ENCODE results near the gene PDCD10. TPM values are rescaled to one million over a fixed set of nuclear protein-coding genes. Genes with fewer than 3 reads are reported as not detected.

The PDCD10 gene
- total and polyA plus RNA-seq, 12 donors: 12.8 to 46.6 (median 38.1) TPM

DNA sequence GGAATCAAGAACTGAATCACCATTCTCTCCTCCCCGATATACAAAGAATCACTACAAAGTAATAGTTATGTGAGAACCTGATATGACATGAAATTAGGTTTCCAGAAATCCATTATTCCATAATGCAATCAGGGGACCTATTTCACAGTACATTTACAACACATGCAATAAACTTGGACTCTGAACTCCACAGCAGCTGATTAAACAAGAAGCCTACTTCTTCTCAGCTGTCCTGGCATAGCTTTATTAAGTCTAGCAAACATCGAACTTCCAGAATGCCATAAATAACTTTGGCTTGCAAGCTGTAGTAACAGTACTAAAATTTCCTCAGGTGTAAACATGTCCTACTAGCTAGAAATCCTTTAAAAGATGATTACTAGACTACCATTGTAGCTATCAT lies 17.8 kb downstream of the PDCD10 start:
- peak in 1 of 8 donors; percentile 27 for ATAC-seq
- no peak overlapping the region for H3K27ac ChIP-seq
- no peaks in the 10 kb centered on the region for H3K27me3 ChIP-seq
- H3K36me3 ChIP-seq: peaks cover 0 to 60% (median 19%) of the 10 kb centered on the region in 9 donors
- WGBS, 2 donors: 30 to 69% methylated on average over 2 of the region's 2 CpGs
- intact Hi-C loops (cut with DNase I): no loop called here
- TF ChIP-seq, protein P1, sequence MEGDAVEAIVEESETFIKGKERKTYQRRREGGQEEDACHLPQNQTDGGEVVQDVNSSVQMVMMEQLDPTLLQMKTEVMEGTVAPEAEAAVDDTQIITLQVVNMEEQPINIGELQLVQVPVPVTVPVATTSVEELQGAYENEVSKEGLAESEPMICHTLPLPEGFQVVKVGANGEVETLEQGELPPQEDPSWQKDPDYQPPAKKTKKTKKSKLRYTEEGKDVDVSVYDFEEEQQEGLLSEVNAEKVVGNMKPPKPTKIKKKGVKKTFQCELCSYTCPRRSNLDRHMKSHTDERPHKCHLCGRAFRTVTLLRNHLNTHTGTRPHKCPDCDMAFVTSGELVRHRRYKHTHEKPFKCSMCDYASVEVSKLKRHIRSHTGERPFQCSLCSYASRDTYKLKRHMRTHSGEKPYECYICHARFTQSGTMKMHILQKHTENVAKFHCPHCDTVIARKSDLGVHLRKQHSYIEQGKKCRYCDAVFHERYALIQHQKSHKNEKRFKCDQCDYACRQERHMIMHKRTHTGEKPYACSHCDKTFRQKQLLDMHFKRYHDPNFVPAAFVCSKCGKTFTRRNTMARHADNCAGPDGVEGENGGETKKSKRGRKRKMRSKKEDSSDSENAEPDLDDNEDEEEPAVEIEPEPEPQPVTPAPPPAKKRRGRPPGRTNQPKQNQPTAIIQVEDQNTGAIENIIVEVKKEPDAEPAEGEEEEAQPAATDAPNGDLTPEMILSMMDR (IDR thresholded peaks at IDR 0.05): no peak
- no peak overlapping the region for H3K4me3 ChIP-seq
- H3K9me3 ChIP-seq: no peaks in the 10 kb centered on the region
- DNase-seq: no peak
- H3K4me1 ChIP-seq: peaks cover 0 to 7% (median 0%) of the 10 kb centered on the region in 9 donors

DNA sequence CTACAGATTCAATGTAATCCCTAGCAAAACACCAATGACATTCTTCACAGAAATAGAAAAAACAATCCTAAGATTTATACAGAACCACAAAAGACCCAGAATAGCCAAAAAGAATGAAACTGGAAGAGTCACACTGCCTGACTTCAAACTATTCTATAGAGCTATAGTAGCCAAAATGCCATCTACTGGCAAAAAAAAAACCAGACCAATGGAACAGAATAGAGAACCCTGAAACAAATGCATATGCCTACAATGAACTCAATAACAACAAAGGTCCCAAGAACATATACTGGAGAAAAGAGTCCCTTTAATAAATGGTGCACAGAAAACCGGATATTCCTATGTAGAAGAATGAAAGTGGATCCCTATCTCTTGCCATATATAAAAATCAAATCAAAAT lies 19.8 kb downstream of the PDCD10 start:
- TF ChIP-seq, protein P1 (IDR thresholded peaks at IDR 0.05): no peak
- ATAC-seq: no peak
- 98% methylated on average over 1 of the region's 1 CpG for WGBS, 2 donors
- peaks cover 0 to 7% (median 0%) of the 10 kb centered on the region in 9 donors for H3K4me1 ChIP-seq
- no peaks in the 10 kb centered on the region for H3K9me3 ChIP-seq
- peaks cover 0 to 66% (median 19%) of the 10 kb centered on the region in 9 donors for H3K36me3 ChIP-seq
- H3K27me3 ChIP-seq: no peaks in the 10 kb centered on the region
- intact Hi-C loops (cut with DNase I): no loop called here
- H3K4me3 ChIP-seq: no peak overlapping the region
- no peak overlapping the region for H3K27ac ChIP-seq
- DNase-seq: no peak

DNA sequence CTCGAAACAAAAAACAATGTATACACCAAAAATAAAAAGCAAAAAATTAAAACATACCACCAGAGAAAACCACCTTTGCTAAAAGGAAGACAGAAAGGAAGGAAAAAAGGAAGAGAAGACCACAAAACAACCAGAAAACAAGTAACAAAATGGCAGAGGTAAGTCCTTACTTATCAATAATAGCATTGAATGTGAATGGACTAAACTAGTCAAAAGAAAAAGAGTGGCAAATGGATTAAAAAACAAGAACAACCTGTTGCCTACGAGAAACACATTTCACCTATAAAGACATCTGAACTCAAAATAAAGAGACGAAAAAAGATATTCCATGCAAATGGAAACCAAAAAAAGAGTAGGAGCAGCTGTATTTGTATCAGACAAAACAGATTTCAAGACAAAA lies 22.2 kb downstream of the PDCD10 start:
- TF ChIP-seq, protein P1 (IDR thresholded peaks at IDR 0.05): no peak
- intact Hi-C loops (cut with DNase I): no loop called here
- no peak for DNase-seq
- peaks cover 0 to 7% (median 0%) of the 10 kb centered on the region in 9 donors for H3K4me1 ChIP-seq
- peaks cover 0 to 63% (median 14%) of the 10 kb centered on the region in 9 donors for H3K36me3 ChIP-seq
- H3K27ac ChIP-seq: no peak overlapping the region
- no peaks in the 10 kb centered on the region for H3K9me3 ChIP-seq
- ATAC-seq: no peak
- no peak overlapping the region for H3K4me3 ChIP-seq
- H3K27me3 ChIP-seq: no peaks in the 10 kb centered on the region
- WGBS, 2 donors: 98% methylated on average over 3 of the region's 3 CpGs

DNA sequence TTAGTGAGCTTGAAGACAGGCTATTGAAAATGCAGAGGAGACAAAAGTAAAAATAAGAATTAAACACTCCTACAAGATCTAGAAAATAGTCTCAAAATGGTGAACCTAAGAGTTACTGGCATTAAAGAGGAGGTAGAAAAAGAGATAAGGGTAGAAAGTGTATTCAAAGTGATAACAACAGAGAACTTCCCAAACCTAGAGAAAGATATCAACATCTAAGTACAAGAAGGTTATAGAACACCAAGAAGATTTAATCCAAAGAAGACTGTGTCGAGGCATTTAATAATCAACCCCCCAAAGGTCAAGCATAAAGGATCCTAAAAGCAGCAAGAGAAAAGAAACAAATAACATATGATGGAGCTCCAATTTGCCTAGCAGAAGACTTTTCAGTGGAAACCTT lies 23.3 kb downstream of the PDCD10 start:
- 96 to 98% methylated on average over 1 of the region's 1 CpG for WGBS, 2 donors
- TF ChIP-seq, protein P1 (IDR thresholded peaks at IDR 0.05): no peak
- ATAC-seq: no peak

More for the DNA sequence above, 23.3 kb downstream of the PDCD10 start:
- no peak overlapping the region for H3K27ac ChIP-seq
- intact Hi-C loops (cut with DNase I): no loop called here
- no peaks in the 10 kb centered on the region for H3K9me3 ChIP-seq
- no peak overlapping the region for H3K4me3 ChIP-seq
- peaks cover 0 to 64% (median 14%) of the 10 kb centered on the region in 9 donors for H3K36me3 ChIP-seq
- H3K27me3 ChIP-seq: no peaks in the 10 kb centered on the region
- DNase-seq: no peak
- H3K4me1 ChIP-seq: peaks cover 0 to 2% (median 0%) of the 10 kb centered on the region in 9 donors
